HEK293 (cell line): Measurements from ENCODE around the gene STK32C.

Experiments
- CTCF ChIA-PET: fragments of 350-600 bp; formaldehyde crosslinking; extraction: SDS; loops from one replicate; lab custom pipeline; 2021; ENCODE audit warnings: antibody characterized with exemption; lab: Yijun Ruan, JAX
- POLR2A ChIA-PET: fragments of 300-600 bp; formaldehyde crosslinking; extraction: SDS; loops from one replicate; lab custom pipeline; 2020; ENCODE audit warnings: antibody characterized with exemption, inconsistent platforms; lab: Yijun Ruan, JAX
- H3K27ac ChIP-seq: fragments of 200-500 bp; sonication (Bioruptor generic); 2 replicates; pipeline ENCODE4 v1.5.1; 2014; ENCODE audit warnings: low read depth, low read length, control low read depth, inconsistent platforms; ENCODE audit errors: extremely low read depth
- H3K36me3 ChIP-seq, 2 experiments: fragments of 200-500 bp in 1 of 2; sonication (Bioruptor generic) in 1 of 2; 1 replicate in 1 of 2; 2 replicates in 1 of 2; pipeline ENCODE4 v1.5.1; 2014 to 2017; ENCODE audit warnings: inconsistent platforms in 2 of 2, low read length in 2 of 2; ENCODE audit not compliant: control insufficient read depth in 2 of 2, insufficient read depth in 1 of 2
- H3K4me1 ChIP-seq: fragments of 200-500 bp; sonication (Bioruptor generic); 2 replicates; pipeline ENCODE4 v1.5.1; 2014; ENCODE audit warnings: mild to moderate bottlenecking, low read length, inconsistent platforms; ENCODE audit not compliant: control insufficient read depth, insufficient read depth
- H3K4me3 ChIP-seq: 2 replicates; pipeline ENCODE4 v1.5.1; 2011; ENCODE audit warnings: low read depth, mild to moderate bottlenecking, control low read depth, low read length, moderate library complexity
- H3K9me3 ChIP-seq: fragments of 200-500 bp; sonication (Bioruptor generic); 2 replicates; pipeline ENCODE4 v1.5.1; 2014; ENCODE audit warnings: low read depth, low read length, inconsistent platforms; ENCODE audit not compliant: control insufficient read depth, insufficient read depth
- GLIS2 ChIP-seq: fragments of 450-650 bp; formaldehyde crosslinking; IDR thresholded peaks from 2 replicates; pipeline ENCODE4 v1.5.1; 2016; ENCODE audit warnings: missing biosample characterization, missing genetic modification characterization
- HOXA7 ChIP-seq: sonication (generic); formaldehyde crosslinking; IDR thresholded peaks from 2 replicates; pipeline ENCODE4 v1.8.1; 2022; ENCODE audit warnings: missing genetic modification reagents, borderline replicate concordance
- HOXC10 ChIP-seq: sonication (generic); formaldehyde crosslinking; IDR thresholded peaks from 2 replicates; pipeline ENCODE4 v1.8.1; 2023; ENCODE audit warnings: mild to moderate bottlenecking, missing genetic modification reagents
- KLF7 ChIP-seq: fragments of 450-650 bp; formaldehyde crosslinking; IDR thresholded peaks from 2 replicates; pipeline ENCODE4 v1.5.1; 2016; ENCODE audit warnings: missing biosample characterization, missing genetic modification characterization, borderline replicate concordance
- PRDM1 ChIP-seq: fragments of 450-650 bp; formaldehyde crosslinking; IDR thresholded peaks from 2 replicates; pipeline ENCODE4; 2016; ENCODE audit warnings: missing biosample characterization, missing genetic modification characterization
- ZNF155 ChIP-seq: fragments of 450-650 bp; formaldehyde crosslinking; IDR thresholded peaks from 2 replicates; pipeline ENCODE4 v1.5.1; 2016; ENCODE audit warnings: missing biosample characterization, missing genetic modification characterization
- ZNF157 ChIP-seq: fragments of 450-650 bp; formaldehyde crosslinking; IDR thresholded peaks from 2 replicates; pipeline ENCODE4 v1.5.1; 2016; ENCODE audit warnings: missing biosample characterization, missing genetic modification characterization
- ZNF221 ChIP-seq: fragments of 450-650 bp; formaldehyde crosslinking; IDR thresholded peaks from 2 replicates; pipeline ENCODE4 v1.5.1; 2017; ENCODE audit warnings: missing biosample characterization, missing genetic modification characterization, borderline replicate concordance
- ZNF239 ChIP-seq: fragments of 450-650 bp; formaldehyde crosslinking; IDR thresholded peaks from 2 replicates; pipeline ENCODE4 v1.5.1; 2016; ENCODE audit warnings: missing biosample characterization, missing genetic modification characterization
- ZNF292 ChIP-seq: fragments of 450-650 bp; formaldehyde crosslinking; IDR thresholded peaks from 2 replicates; pipeline ENCODE4 v1.5.1; 2016; ENCODE audit warnings: low read depth, missing biosample characterization, missing genetic modification characterization, borderline replicate concordance
- ZNF394 ChIP-seq: fragments of 450-650 bp; formaldehyde crosslinking; IDR thresholded peaks from 2 replicates; pipeline ENCODE4 v1.5.1; 2016; ENCODE audit warnings: missing biosample characterization, missing genetic modification characterization, mild to moderate bottlenecking, moderate library complexity, borderline replicate concordance
- ZNF433 ChIP-seq: fragments of 450-650 bp; formaldehyde crosslinking; IDR thresholded peaks from 2 replicates; pipeline ENCODE4 v1.5.1; 2016; ENCODE audit warnings: missing biosample characterization, missing genetic modification characterization, low read depth
- ZNF501 ChIP-seq: fragments of 450-650 bp; formaldehyde crosslinking; IDR thresholded peaks from 2 replicates; pipeline ENCODE4 v1.5.1; 2016; ENCODE audit warnings: missing biosample characterization, missing genetic modification characterization
- ZNF514 ChIP-seq: fragments of 450-650 bp; formaldehyde crosslinking; IDR thresholded peaks from 2 replicates; pipeline ENCODE4 v1.5.1; 2016; ENCODE audit warnings: missing biosample characterization, missing genetic modification characterization
- ZNF555 ChIP-seq: fragments of 450-650 bp; formaldehyde crosslinking; conservative IDR thresholded peaks from 2 replicates; pipeline ENCODE4 v1.5.1; 2017; ENCODE audit warnings: missing biosample characterization, mild to moderate bottlenecking, missing genetic modification characterization, inconsistent platforms
- ZNF558 ChIP-seq: fragments of 450-650 bp; formaldehyde crosslinking; IDR thresholded peaks from 2 replicates; pipeline ENCODE4 v1.5.1; 2016; ENCODE audit warnings: missing biosample characterization, missing genetic modification characterization
- ZNF623 ChIP-seq: fragments of 450-650 bp; formaldehyde crosslinking; IDR thresholded peaks from 2 replicates; pipeline ENCODE4 v1.5.1; 2016; ENCODE audit warnings: missing biosample characterization, missing genetic modification characterization
- ZNF629 ChIP-seq: fragments of 450-650 bp; formaldehyde crosslinking; IDR thresholded peaks from 2 replicates; pipeline ENCODE4 v1.5.1; 2017; ENCODE audit warnings: missing biosample characterization, missing genetic modification characterization
- TF ChIP-seq, protein P1 (sequence below): fragments of 450-650 bp; formaldehyde crosslinking; IDR thresholded peaks from 2 replicates; pipeline ENCODE4 v1.5.1; 2016; ENCODE audit warnings: missing biosample characterization, missing genetic modification characterization
- TF ChIP-seq, protein P2 (sequence below): fragments of 450-650 bp; formaldehyde crosslinking; IDR thresholded peaks from 2 replicates; pipeline ENCODE4 v1.5.1; 2016; ENCODE audit warnings: missing biosample characterization, missing genetic modification characterization
- TF ChIP-seq, protein P3 (sequence below): fragments of 450-650 bp; formaldehyde crosslinking; IDR thresholded peaks from 2 replicates; pipeline ENCODE4 v1.5.1; 2016; ENCODE audit warnings: missing biosample characterization, missing genetic modification characterization
- TF ChIP-seq, protein P4 (sequence below): fragments of 450-650 bp; formaldehyde crosslinking; IDR thresholded peaks from 2 replicates; pipeline ENCODE4 v1.5.1; 2016; ENCODE audit warnings: missing biosample characterization, missing genetic modification characterization
- TF ChIP-seq, protein P5 (sequence below): fragments of 450-650 bp; formaldehyde crosslinking; IDR thresholded peaks from 2 replicates; pipeline ENCODE4 v1.5.1; 2017; ENCODE audit warnings: missing biosample characterization, missing genetic modification characterization

The STK32C gene

DNA sequence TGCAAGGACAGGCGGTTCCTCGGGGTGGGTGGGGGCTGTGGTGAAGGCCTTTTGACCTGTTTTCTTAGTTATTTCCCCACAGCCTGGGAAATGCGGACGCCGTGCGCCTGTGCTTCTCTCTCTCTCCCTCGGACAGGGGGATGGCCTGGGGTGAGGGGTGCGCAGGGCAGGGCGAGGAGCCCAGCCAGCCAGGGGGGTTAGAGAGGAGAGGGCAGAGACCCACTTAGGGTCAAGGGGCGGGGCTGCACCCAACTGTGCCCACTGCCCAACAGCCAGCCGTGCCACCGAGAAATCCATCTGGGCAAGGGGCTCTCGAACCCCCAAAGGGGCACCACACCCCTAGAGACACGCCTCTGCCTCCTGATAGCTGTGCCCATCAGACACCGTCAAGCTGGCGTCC, 67.2 kb downstream of the STK32C start:
- ChIA-PET CTCF (no interaction called here), POLR2A (interaction anchor here (0.6 kb wide), 1 partner anchor 67 kb away, joined by 4 read pairs; the partner anchor contains the start of gene STK32C)
- H3K27ac ChIP-seq: no peak overlapping the region
- H3K4me3 ChIP-seq: no peak overlapping the region
- H3K4me1 ChIP-seq: no peaks in the 10 kb centered on the region
- no peaks in the 10 kb centered on the region for H3K36me3 ChIP-seq
- TF ChIP-seq ZNF514 (tag by site-specific recombination) (no peak), ZNF157 (tag by site-specific recombination) (no peak), ZNF155 (tag by site-specific recombination) (no peak), ZNF501 (tag by site-specific recombination) (no peak), ZNF555 (tag by site-specific recombination) (no peak), HOXA7 (CRISPR knock-in tag) (no peak), GLIS2 (tag by site-specific recombination) (no peak), KLF7 (tag by site-specific recombination) (no peak), ZNF239 (tag by site-specific recombination) (no peak)
- TF ChIP-seq, protein P1, sequence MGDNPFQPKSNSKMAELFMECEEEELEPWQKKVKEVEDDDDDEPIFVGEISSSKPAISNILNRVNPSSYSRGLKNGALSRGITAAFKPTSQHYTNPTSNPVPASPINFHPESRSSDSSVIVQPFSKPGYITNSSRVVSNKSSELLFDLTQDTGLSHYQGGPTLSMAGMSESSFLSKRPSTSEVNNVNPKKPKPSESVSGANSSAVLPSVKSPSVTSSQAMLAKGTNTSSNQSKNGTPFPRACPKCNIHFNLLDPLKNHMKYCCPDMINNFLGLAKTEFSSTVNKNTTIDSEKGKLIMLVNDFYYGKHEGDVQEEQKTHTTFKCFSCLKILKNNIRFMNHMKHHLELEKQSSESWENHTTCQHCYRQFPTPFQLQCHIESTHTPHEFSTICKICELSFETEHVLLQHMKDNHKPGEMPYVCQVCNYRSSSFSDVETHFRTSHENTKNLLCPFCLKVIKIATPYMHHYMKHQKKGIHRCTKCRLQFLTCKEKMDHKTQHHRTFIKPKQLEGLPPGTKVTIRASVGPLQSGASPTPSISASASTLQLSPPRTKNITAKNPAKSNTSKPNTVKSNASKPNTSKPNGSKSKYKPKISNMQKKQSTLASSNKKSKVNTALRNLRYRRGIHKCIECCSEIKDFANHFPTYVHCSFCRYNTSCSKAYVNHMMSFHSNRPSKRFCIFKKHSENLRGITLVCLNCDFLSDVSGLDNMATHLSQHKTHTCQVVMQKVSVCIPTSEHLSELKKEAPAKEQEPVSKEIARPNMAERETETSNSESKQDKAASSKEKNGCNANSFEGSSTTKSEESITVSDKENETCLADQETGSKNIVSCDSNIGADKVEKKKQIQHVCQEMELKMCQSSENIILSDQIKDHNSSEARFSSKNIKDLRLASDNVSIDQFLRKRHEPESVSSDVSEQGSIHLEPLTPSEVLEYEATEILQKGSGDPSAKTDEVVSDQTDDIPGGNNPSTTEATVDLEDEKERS (tag by site-specific recombination): no peak
- TF ChIP-seq, protein P2, sequence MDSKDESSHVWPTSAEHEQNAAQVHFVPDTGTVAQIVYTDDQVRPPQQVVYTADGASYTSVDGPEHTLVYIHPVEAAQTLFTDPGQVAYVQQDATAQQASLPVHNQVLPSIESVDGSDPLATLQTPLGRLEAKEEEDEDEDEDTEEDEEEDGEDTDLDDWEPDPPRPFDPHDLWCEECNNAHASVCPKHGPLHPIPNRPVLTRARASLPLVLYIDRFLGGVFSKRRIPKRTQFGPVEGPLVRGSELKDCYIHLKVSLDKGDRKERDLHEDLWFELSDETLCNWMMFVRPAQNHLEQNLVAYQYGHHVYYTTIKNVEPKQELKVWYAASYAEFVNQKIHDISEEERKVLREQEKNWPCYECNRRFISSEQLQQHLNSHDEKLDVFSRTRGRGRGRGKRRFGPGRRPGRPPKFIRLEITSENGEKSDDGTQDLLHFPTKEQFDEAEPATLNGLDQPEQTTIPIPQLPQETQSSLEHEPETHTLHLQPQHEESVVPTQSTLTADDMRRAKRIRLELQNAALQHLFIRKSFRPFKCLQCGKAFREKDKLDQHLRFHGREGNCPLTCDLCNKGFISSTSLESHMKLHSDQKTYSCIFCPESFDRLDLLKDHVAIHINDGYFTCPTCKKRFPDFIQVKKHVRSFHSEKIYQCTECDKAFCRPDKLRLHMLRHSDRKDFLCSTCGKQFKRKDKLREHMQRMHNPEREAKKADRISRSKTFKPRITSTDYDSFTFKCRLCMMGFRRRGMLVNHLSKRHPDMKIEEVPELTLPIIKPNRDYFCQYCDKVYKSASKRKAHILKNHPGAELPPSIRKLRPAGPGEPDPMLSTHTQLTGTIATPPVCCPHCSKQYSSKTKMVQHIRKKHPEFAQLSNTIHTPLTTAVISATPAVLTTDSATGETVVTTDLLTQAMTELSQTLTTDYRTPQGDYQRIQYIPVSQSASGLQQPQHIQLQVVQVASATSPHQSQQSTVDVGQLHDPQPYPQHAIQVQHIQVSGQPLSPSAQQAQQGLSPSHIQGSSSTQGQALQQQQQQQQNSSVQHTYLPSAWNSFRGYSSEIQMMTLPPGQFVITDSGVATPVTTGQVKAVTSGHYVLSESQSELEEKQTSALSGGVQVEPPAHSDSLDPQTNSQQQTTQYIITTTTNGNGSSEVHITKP (tag by site-specific recombination): no peak
- TF ChIP-seq, protein P3, sequence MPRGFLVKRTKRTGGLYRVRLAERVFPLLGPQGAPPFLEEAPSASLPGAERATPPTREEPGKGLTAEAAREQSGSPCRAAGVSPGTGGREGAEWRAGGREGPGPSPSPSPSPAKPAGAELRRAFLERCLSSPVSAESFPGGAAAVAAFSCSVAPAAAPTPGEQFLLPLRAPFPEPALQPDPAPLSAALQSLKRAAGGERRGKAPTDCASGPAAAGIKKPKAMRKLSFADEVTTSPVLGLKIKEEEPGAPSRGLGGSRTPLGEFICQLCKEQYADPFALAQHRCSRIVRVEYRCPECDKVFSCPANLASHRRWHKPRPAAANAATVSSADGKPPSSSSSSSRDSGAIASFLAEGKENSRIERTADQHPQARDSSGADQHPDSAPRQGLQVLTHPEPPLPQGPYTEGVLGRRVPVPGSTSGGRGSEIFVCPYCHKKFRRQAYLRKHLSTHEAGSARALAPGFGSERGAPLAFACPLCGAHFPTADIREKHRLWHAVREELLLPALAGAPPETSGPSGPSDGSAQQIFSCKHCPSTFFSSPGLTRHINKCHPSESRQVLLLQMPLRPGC (tag by site-specific recombination): no peak
- no peaks in the 10 kb centered on the region for H3K9me3 ChIP-seq

DNA sequence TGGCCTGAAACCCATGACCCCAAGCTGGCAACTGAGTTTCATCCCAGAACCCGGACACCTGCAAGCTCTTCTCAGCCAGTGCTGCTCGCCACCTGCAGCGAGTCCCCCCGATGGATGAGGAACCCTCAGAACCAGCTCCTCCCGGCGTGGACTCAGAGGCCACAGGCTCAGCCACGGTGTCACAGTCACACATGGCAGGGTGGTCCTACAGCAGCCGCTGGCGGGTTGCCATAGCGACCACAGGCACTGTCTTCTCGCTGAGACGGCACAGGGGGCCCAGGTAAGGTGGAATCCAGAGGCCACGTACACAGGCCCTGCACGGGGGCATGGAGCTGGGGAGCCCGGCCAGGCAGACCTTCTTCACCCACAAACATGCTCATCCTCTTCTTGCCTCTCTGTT, 67.6 kb downstream of the STK32C start:
- no peaks in the 10 kb centered on the region for H3K36me3 ChIP-seq
- no peak overlapping the region for H3K27ac ChIP-seq
- no peak overlapping the region for H3K4me3 ChIP-seq
- H3K4me1 ChIP-seq: no peaks in the 10 kb centered on the region
- POLR2A ChIA-PET: interaction anchor here (0.6 kb wide), 1 partner anchor 68 kb away, joined by 4 read pairs; the partner anchor contains the start of gene STK32C
- no peaks in the 10 kb centered on the region for H3K9me3 ChIP-seq
- CTCF ChIA-PET: no interaction called here
- TF ChIP-seq, protein P4, sequence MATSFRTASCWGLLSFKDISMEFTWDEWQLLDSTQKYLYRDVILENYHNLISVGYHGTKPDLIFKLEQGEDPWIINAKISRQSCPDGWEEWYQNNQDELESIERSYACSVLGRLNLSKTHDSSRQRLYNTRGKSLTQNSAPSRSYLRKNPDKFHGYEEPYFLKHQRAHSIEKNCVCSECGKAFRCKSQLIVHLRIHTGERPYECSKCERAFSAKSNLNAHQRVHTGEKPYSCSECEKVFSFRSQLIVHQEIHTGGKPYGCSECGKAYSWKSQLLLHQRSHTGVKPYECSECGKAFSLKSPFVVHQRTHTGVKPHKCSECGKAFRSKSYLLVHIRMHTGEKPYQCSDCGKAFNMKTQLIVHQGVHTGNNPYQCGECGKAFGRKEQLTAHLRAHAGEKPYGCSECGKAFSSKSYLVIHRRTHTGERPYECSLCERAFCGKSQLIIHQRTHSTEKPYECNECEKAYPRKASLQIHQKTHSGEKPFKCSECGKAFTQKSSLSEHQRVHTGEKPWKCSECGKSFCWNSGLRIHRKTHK (tag by site-specific recombination): no peak
- TF ChIP-seq ZNF221 (tag by site-specific recombination): no peak
- no peak for TF ChIP-seq ZNF629 (tag by site-specific recombination)
- no peak for TF ChIP-seq ZNF433
- no peak for TF ChIP-seq ZNF394 (tag by site-specific recombination)
- TF ChIP-seq HOXC10 (CRISPR knock-in tag): no peak
- no peak for TF ChIP-seq ZNF558
- no peak for TF ChIP-seq PRDM1 (tag by site-specific recombination)
- TF ChIP-seq, protein P5, sequence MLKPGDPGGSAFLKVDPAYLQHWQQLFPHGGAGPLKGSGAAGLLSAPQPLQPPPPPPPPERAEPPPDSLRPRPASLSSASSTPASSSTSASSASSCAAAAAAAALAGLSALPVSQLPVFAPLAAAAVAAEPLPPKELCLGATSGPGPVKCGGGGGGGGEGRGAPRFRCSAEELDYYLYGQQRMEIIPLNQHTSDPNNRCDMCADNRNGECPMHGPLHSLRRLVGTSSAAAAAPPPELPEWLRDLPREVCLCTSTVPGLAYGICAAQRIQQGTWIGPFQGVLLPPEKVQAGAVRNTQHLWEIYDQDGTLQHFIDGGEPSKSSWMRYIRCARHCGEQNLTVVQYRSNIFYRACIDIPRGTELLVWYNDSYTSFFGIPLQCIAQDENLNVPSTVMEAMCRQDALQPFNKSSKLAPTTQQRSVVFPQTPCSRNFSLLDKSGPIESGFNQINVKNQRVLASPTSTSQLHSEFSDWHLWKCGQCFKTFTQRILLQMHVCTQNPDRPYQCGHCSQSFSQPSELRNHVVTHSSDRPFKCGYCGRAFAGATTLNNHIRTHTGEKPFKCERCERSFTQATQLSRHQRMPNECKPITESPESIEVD (tag by site-specific recombination): no peak
- TF ChIP-seq ZNF623 (tag by site-specific recombination): no peak
- no peak for TF ChIP-seq ZNF292 (tag by site-specific recombination)
